Stimulated activated CD4-positive, alpha-beta T cell treated with anti-CD3 and anti-CD28 coated beads, Interleukin-1b, Interleukin-23, amount 100 ng/mL, for 24 hours (primary cell): ENCODE results near the gene ANKS1A.
"Not testable (repeated sequence)": the region's sequence is repeated elsewhere in the genome, so short reads cannot be mapped to it uniquely, and the experiment has no call there.

Experiments used
- DNase-seq, 4 experiments: peaks; one replicate each; pipeline ENCODE4 v3.0.0-alpha.2; 2020; ENCODE audit warnings: low read depth in 4 of 4, low spot score in 1 of 4

Gene ANKS1A

GRCh38 chr6:34919651-34920050 is 30.6 kb downstream of the ANKS1A start:
- no peak for DNase-seq

GRCh38 chr6:34920097-34920496 is 31.0 kb downstream of the ANKS1A start:
- no peak for DNase-seq

GRCh38 chr6:34922177-34922663 is 33.2 kb downstream of the ANKS1A start:
- DNase-seq, result no peak

- DNase-seq, result no peak
These were observed 36.0 kb downstream of the ANKS1A start for GRCh38 chr6:34924831-34925625.

DNA sequence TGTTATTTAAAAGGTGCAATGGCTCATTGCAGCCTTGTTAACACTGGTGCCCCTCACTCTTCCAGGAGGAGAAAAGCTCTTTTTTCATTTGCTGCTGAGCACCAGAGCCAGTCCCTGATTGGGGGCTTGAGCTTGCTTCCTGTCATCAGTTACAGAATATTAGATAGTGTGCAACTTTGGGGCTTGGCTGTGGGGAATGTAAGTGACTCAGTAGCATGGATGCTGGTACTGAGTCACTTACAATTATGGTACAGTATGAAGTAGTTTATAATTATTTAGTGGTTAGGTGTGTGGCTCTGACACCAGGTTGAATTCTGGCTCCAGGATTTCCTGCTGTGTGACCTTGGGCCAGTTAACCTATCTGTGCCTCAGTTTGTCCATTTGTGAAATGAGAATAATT is 37.6 kb downstream of the ANKS1A start:
- no peak for DNase-seq

- DNase-seq, result no peak
These were observed 39.2 kb downstream of the ANKS1A start for GRCh38 chr6:34928220-34928619.

GRCh38 chr6:34928695-34929094 is 39.6 kb downstream of the ANKS1A start:
- no peak for DNase-seq

- no peak for DNase-seq
These were observed 40.4 kb downstream of the ANKS1A start for GRCh38 chr6:34929241-34929978.

DNA sequence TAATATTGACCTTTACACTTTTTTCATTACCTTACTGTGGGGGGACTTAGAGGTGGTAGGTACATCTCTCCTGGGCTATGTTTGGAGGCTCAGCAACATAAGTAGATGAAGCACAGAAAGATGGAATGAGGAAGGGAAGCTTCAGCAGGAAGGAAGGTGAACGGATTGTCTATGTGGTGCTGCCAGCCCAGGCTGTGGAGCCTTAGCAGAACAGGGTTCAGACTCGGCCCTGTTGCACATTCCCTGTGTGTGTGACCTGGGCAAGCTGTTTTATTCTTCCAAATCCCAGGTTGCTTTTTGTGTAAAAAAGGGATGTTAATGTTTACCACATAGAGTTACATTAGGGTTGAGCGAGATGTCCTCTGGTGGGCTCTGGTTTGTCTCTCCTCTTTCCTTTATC is 41.2 kb downstream of the ANKS1A start:
- DNase-seq, result no peak

GRCh38 chr6:34932202-34932601 is 43.1 kb downstream of the ANKS1A start:
- DNase-seq, result not testable (repeated sequence)

GRCh38 chr6:34934516-34934915 is 45.5 kb downstream of the ANKS1A start:
- no peak for DNase-seq

- no peak for DNase-seq
These were observed 49.2 kb downstream of the ANKS1A start for GRCh38 chr6:34938268-34938667.

- DNase-seq, result no peak
These were observed 51.0 kb downstream of the ANKS1A start for GRCh38 chr6:34940030-34940434.

DNA sequence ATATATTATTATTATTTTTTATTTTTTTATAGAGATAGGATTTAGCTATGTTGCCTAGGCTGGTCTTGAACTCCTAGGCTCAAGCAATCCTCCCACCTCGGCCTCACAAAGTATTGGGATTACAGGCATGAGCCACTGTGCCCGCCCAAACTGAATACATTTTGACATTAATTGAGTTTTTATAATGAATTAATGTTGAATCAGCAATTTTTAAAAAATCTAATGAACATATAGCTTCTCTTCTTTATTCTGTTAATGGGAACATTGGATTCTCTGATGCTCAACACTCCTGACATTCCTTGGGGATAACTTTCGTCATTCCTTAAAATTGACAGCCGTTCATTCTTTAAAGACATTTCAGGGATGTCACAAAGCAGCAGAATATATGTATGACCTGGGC is 52.4 kb downstream of the ANKS1A start:
- no peak for DNase-seq

DNA sequence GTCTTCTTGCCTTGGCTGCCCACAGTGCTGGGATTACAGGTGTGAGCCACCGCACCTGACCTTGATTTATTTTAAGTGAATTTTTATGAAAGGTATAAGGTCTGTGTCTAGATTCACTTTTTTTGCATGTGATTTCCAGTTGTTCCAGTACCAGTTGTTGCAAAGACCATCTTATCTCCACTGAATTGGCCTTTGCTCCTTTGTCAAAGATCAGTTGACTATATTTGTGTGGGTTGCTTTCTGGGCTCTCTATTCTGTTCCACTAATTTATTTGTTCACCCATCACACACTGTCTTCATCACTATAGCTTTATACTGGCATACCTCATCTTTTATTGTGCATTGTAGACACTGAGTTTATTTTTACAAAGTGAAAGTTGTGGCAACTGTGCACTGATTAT is 56.3 kb downstream of the ANKS1A start:
- DNase-seq, result no peak

GRCh38 chr6:34947561-34947960 is 58.5 kb downstream of the ANKS1A start:
- DNase-seq, result no peak

DNA sequence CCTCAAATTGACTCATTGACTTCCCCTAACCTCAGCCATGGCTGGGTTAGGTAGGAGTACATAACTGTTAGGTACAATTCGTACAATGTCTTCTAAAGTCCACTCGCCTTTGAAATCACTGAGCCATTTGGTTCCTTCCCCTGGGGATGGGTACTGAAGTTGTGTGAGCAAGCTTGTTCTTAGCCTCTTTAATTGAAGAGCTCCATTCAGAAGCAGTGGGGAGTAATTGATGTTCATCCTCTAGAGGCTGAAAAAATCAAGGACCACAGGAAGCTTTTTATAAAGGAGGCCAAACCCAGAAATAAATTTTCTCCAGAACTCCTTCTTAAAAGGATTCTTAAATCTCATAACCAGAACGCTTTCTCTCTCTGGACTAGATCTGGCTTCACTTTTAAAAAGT is 60.6 kb downstream of the ANKS1A start:
- DNase-seq, result no peak

DNA sequence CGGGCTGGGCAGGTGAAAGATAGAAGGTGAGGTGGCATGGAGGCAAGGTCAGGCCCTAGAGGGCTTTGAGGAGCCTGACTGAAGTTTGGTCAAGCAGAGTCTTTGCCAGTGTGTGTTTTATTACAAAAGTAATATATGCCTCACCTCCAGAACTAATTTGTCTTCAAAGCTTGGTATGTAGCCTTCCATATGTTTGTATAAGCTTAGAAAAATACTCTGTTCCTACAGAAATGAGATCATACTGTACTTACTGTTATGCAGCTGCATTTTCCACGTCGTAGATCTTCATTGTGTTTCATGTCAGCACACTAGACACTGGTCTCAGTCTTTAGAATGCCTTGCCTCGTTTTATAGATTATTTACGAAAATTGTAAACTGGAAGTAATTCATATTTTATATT is 61.8 kb downstream of the ANKS1A start:
- DNase-seq, result no peak

DNA sequence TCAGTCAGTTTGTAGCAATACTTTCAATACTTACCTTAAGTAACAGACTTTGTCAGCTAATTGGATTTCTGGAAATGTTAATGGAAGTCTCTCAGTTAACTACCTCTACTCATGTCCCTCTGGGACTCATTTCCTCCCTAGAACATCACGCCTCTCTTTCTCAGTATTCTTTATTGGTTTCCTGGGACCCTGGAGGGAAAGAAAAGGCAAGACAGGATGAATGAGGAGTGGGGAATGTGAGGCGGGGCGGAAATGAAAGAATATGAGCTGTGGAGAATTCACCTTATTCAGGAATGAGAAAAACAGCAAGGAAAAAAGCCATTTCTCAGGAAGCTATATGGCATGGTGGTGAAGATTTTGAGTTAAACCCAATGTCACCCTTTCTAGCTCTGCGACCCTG is 62.7 kb downstream of the ANKS1A start:
- DNase-seq, result no peak

DNA sequence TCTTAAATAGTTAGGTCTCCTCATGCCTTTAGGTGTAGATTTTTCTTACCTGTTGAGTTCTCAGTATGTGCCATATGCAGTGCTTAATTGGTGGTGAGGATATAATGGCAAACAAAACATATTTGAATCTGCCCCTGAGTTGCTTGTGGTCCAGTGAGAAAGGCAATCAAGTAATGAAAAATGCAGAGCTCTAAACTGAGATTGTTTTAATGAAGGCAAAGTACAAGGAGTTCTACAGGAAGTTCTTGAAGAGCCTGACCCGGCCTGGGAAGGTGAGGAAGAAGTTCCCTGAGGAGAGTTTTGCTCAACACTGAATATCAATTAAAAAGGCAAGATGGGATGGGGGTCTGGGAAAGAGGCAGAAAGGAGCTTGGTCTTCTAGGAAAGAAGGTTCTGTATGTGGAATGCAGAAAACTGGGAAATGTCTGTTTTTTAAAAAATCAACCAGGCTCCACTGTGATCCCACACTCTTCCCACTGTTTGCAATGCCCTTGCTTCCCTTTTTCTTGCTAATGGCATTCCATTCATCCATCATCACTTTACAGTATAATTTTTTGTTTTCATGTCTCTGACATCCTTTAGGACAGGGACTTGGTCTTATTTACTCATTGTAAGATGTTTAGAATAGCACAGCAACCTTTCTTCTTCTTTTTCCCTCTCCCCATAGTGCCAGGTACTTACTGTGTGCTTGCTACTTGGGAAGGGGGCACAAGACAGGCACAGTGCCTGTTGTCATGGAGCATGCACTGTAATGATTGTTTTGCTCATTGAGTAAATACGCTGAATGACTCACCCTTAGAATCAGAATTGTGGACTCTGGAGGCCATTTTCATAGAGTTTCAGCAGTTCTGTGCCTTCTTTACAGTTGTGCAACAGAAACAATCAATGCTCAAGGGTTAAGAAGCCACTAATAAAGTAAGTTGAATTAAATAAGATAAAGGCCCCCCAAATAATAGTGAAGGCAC is 64.3 kb downstream of the ANKS1A start:
- no peak for DNase-seq

DNA sequence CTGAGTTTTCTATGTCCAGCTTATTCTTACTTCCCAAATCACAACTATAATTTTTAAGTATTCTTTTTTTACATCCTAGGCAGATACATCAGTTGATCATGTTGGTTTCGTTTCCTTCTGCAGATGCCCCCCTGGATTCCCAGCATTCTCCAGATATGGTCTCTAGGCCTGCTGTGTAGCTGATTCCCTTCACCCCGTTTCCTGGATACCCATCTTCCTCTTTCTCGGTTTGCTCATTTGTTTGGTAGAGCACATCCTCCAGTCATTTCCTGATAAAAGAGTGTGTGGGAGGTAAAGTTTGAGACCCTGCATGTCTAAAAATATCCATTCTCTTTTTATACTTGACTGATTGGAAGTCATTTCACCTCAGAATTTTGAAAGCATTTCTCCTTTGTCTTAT is 66.4 kb downstream of the ANKS1A start:
- no peak for DNase-seq
